C4-2B (cell line): Measurements from ENCODE around the gene MICAL2.

ENCODE experiments used
- H3K27ac ChIP-seq: fragments of 450-650 bp; 2 replicates; pipeline ENCODE4 v1.5.1; 2017
- ZFX ChIP-seq: fragments of 450-650 bp; IDR thresholded peaks from 2 replicates; pipeline ENCODE4 v1.6.1; 2017
- TF ChIP-seq, protein P1 (sequence below): fragments of 450-650 bp; conservative IDR thresholded peaks from 2 replicates; pipeline ENCODE4 v1.5.1; 2017; ENCODE audit warnings: mild to moderate bottlenecking

MICAL2 gene

DNA sequence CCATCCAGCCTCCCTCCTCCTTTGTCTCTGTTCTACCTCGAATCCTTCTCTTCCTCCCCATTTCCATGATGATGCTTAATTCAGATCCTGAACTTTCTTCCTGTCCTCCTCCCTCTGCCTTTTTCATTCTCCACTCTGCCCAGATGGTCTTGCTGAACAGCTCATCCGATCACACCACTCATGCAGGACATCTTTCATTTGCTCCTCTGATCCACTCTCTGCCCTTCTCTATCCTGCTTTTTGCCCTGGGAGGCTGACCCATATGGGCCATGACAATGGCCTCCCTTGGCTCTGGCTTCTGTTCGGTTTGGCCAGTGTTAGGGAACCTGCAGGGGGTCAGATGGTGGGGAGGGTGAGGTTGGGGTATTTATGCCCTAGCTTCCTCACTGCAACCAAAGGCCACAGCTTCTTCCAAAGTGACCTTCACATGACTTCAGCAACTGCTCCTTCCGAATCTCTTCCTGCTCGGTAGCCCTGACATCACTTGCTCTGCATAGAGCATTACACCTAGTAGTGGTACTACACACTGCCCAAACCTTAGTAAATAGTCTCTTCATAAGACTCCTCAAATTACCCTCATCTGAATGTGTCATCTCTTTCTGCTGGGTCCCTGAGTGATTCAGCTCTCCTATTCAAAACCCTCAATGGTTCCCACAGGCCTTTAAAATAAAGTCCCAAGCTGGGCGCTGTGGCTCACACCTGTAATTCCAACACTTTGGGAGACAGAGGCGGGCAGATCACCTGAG, 32.7 kb upstream of the MICAL2 start:
- TF ChIP-seq, protein P1, sequence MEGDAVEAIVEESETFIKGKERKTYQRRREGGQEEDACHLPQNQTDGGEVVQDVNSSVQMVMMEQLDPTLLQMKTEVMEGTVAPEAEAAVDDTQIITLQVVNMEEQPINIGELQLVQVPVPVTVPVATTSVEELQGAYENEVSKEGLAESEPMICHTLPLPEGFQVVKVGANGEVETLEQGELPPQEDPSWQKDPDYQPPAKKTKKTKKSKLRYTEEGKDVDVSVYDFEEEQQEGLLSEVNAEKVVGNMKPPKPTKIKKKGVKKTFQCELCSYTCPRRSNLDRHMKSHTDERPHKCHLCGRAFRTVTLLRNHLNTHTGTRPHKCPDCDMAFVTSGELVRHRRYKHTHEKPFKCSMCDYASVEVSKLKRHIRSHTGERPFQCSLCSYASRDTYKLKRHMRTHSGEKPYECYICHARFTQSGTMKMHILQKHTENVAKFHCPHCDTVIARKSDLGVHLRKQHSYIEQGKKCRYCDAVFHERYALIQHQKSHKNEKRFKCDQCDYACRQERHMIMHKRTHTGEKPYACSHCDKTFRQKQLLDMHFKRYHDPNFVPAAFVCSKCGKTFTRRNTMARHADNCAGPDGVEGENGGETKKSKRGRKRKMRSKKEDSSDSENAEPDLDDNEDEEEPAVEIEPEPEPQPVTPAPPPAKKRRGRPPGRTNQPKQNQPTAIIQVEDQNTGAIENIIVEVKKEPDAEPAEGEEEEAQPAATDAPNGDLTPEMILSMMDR: no peak
- TF ChIP-seq ZFX: no peak
- no peak overlapping the region for H3K27ac ChIP-seq

DNA sequence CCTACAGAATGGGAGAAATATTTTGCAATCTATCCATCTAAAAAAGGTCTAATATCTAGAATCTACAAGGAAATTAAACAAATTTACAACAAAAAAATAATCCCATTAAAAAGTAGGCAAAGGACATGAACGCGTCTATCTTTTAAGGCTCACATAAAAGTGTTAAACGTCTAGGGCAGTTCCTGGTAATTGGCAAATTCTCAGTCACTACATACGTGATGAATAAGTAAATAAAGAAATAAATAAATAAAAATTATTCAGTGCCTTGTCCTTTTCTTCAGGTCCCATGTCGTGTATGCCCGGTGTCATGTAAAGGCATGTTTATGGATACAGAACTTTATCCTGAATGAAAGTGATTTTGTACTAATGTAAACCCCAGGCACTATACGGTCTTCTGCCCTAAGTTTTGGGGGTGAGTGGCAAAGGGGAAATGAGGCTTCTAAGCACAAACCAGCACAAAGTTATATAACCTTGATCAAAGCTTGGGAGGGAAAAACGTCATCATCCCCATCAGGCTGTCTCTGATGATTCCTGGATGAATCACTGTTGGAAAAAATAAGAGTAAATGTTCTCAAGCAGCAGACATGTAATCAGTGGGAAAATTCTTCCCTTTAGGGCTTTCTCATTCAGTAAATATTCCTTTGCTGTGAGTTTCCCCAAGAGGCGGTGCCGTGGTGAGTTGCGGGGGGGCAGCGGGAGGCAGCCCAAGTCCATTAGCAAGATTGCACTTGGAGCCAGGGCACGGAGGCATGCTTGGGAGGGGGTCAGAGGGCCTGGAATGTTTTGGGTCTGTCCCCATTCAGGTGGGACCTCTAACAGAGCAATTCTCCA, 30.4 kb upstream of the MICAL2 start:
- TF ChIP-seq, protein P1: no peak
- no peak for TF ChIP-seq ZFX
- H3K27ac ChIP-seq: no peak overlapping the region

DNA sequence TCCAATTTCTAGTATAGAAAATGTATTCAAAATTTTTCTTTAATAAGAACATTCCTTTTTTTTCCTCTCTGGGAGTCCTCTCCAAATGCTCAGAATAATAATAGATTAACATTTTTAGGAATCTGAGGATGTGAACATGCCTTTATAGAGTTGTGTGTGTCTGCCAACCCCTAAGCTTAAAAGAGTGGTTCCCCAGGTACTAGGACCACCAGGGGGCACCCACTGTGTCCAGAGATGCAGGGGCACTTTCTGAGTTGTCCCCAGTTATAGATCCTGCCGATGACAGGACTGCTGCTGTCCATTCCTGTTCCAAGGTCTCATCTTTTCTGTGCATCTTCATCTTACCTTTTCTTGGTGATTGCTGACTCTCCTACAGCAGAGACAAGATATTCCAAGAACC, 27.0 kb upstream of the MICAL2 start:
- H3K27ac ChIP-seq: no peak overlapping the region
- TF ChIP-seq, protein P1: no peak; the same call in 1 of the 2 replicates

DNA sequence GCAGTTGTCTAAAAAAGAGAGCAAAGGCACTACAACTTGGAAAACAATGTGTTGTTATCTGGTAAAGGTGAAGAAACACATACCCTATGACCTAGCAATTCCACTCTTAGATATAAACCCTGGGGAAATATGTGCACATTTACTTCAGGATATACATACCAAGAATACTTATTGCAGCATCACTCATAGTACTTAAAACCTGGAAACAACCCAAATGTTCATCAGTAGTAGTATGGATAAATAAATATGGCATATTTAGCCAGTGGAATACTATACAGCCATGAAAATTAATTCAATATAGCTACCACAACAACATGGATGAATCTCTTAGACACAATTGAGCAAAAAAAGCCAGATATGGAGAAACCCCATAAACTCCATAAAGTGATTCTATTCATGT, 26.1 kb upstream of the MICAL2 start:
- H3K27ac ChIP-seq: no peak overlapping the region
- TF ChIP-seq, protein P1: no peak
- TF ChIP-seq ZFX: no peak

GRCh38 chr11:12085371-12086251, 24.8 kb upstream of the MICAL2 start:
- no peak overlapping the region for H3K27ac ChIP-seq
- TF ChIP-seq, protein P1: no peak
- TF ChIP-seq ZFX: no peak

- TF ChIP-seq, protein P1: no peak
- no peak for TF ChIP-seq ZFX
- no peak overlapping the region for H3K27ac ChIP-seq
Measured at GRCh38 chr11:12086271-12087074, 23.9 kb upstream of the MICAL2 start.
